HCT116 (cell line): Measurements from ENCODE around the gene VSTM2B.

Experiments
- CTCF ChIP-seq, 3 experiments: fragments of 200-600 bp in 1 of 3; sonication (generic) in 1 of 3; IDR thresholded peaks in 2 of 3; conservative IDR thresholded peaks in 1 of 3; 2 replicates each; pipeline ENCODE4 v1.5.1; 2012 to 2017; ENCODE audit warnings: low read depth in 2 of 3, low read length in 2 of 3, antibody characterized with exemption in 1 of 3, borderline replicate concordance in 1 of 3, control low read depth in 1 of 3, mild to moderate bottlenecking in 1 of 3, mixed read lengths in 1 of 3, mixed run types in 1 of 3, moderate library complexity in 1 of 3; ENCODE audit not compliant: insufficient read depth in 1 of 3
- EGR1 ChIP-seq: IDR thresholded peaks from 2 replicates; pipeline ENCODE4 v1.6.1; 2012; ENCODE audit warnings: low read depth
- EZH2 ChIP-seq: fragments of 200-600 bp; sonication (generic); IDR thresholded peaks from 2 replicates; pipeline ENCODE4 v1.6.1; 2017; ENCODE audit warnings: antibody characterized with exemption, mixed run types
- EZH2phosphoT487 ChIP-seq: fragments of 200-600 bp; IDR thresholded peaks from 2 replicates; pipeline ENCODE4 v1.6.1; 2018; ENCODE audit warnings: antibody characterized with exemption, borderline replicate concordance
- JUND ChIP-seq: IDR thresholded peaks from 2 replicates; pipeline ENCODE4 v1.6.1; 2012
- MAX ChIP-seq: IDR thresholded peaks from 2 replicates; pipeline ENCODE4 v1.6.1; 2012
- POLR2A ChIP-seq: IDR thresholded peaks from 2 replicates; pipeline ENCODE4 v1.7.0; 2011; ENCODE audit warnings: borderline replicate concordance; ENCODE audit not compliant: insufficient read depth, insufficient read length; ENCODE audit errors: extremely low read depth
- POLR2AphosphoS5 ChIP-seq: IDR thresholded peaks from 2 replicates; pipeline ENCODE4 v1.6.1; 2011; ENCODE audit warnings: mild to moderate bottlenecking, low read depth, low read length, moderate library complexity
- RAD21 ChIP-seq: IDR thresholded peaks from 2 replicates; pipeline ENCODE4 v1.6.1; 2012; ENCODE audit warnings: low read depth, mild to moderate bottlenecking
- REST ChIP-seq: IDR thresholded peaks from 2 replicates; pipeline ENCODE4 v1.6.1; 2012; ENCODE audit warnings: low read depth
- YY1 ChIP-seq: IDR thresholded peaks from 2 replicates; pipeline ENCODE4 v1.6.1; 2011; ENCODE audit warnings: low read length, low read depth, moderate library complexity, mild to moderate bottlenecking; ENCODE audit not compliant: insufficient replicate concordance; ENCODE audit errors: extremely low read depth
- ZBTB33 ChIP-seq: IDR thresholded peaks from 2 replicates; pipeline ENCODE4 v1.6.1; 2011; ENCODE audit warnings: mild to moderate bottlenecking, low read length, moderate library complexity; ENCODE audit not compliant: insufficient replicate concordance; ENCODE audit errors: extremely low read depth
- TF ChIP-seq, protein P1 (sequence below): IDR thresholded peaks from 2 replicates; pipeline ENCODE4 v1.6.1; 2012

DNA sequence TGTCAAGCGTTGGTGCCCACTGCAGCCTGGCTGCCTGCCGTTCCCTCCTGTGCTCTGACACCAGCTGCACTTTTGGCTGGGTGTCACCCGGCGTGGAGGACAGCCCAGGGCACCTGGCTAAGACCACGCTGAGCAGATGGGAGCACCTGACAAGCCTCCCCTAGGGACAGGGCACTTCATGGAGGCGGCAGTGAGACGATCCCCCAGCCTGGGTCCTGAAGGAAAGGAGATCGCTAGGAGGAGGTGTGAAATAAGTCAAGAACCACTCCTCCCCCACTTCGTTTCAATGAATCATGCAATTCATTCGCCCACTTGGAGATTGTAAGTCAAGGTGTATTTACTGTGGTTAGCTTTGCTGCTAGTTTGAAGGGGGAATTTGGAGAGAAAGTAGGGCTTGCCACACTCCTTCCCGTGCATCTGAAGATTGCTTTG lies 38.8 kb downstream of the VSTM2B start:
- TF ChIP-seq REST (no peak), CTCF (IDR thresholded peaks at IDR 0.05 in 2 of 3, conservative IDR thresholded peaks at IDR 0.05 in 1 of 3; ENCODE audit: borderline replicate concordance in 1 of 3, insufficient read depth in 1 of 3, low read depth in 2 of 3, low read length in 2 of 3) (no peak), EZH2 (no peak), POLR2A (no peak), MAX (no peak), JUND (no peak), EZH2phosphoT487 (no peak), EGR1 (no peak), YY1 (no peak), RAD21 (no peak), ZBTB33 (no peak), POLR2AphosphoS5 (no peak)
- TF ChIP-seq, protein P1, sequence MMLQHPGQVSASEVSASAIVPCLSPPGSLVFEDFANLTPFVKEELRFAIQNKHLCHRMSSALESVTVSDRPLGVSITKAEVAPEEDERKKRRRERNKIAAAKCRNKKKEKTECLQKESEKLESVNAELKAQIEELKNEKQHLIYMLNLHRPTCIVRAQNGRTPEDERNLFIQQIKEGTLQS = no peak
